Measurements from ENCODE around the gene CHRNB2.

The CHRNB2 gene

GRCh38 chr1:154553056-154554030 lies 14.2 kb upstream of the CHRNB2 start:
- DNase-seq = no peak

GRCh38 chr1:154556422-154556821 lies 11.2 kb upstream of the CHRNB2 start:
- no peak for DNase-seq

- no peak for DNase-seq
These were observed 10.2 kb upstream of the CHRNB2 start for GRCh38 chr1:154557248-154557938.

- DNase-seq = peak; percentile 44
These were observed 9.4 kb upstream of the CHRNB2 start, which contains the start of gene UBE2Q1 for GRCh38 chr1:154557939-154558719. TSS of gene UBE2Q1 (minus strand) at chr1:154558662. CDS start at chr1:154558553, 109 bp downstream.

GRCh38 chr1:154558720-154559465 lies 8.7 kb upstream of the CHRNB2 start:
- peak; percentile 99 for DNase-seq

- DNase-seq = peak; percentile 78
These were observed 8.0 kb upstream of the CHRNB2 start for GRCh38 chr1:154559466-154560044.

- no peak for DNase-seq
These were observed 1.7 kb upstream of the CHRNB2 start for GRCh38 chr1:154565876-154566275.

GRCh38 chr1:154568157-154568815 lies 708 bp downstream of the CHRNB2 start:
- DNase-seq = no peak

- no peak for DNase-seq
These were observed 3.8 kb downstream of the CHRNB2 start for GRCh38 chr1:154571244-154571963.

GRCh38 chr1:154571964-154572288 lies 4.3 kb downstream of the CHRNB2 start:
- DNase-seq = no peak

GRCh38 chr1:154572468-154573167 lies 5.0 kb downstream of the CHRNB2 start:
- no peak for DNase-seq

GRCh38 chr1:154573168-154573510 lies 5.6 kb downstream of the CHRNB2 start:
- DNase-seq = no peak

- no peak for DNase-seq
These were observed 7.1 kb downstream of the CHRNB2 start for GRCh38 chr1:154574716-154575115.

GRCh38 chr1:154575147-154575927 lies 7.8 kb downstream of the CHRNB2 start:
- no peak for DNase-seq

GRCh38 chr1:154575951-154576566 lies 8.5 kb downstream of the CHRNB2 start:
- DNase-seq = no peak

GRCh38 chr1:154577346-154578057 lies 9.9 kb downstream of the CHRNB2 start:
- DNase-seq = no peak

- DNase-seq = no peak
These were observed 10.5 kb downstream of the CHRNB2 start for GRCh38 chr1:154578058-154578418.

- no peak for DNase-seq
These were observed 11.8 kb downstream of the CHRNB2 start for GRCh38 chr1:154579374-154579773.
